HCT116 (cell line): ENCODE measurements around the gene SPHKAP. TPM values are rescaled to one million over a fixed set of nuclear protein-coding genes. Genes with fewer than 3 reads are reported as not detected.

Experiments used
- ATAC-seq: fragments of 200-7000 bp; cut with Tn5 transposase; 2 replicates; pipeline ENCODE4 v1.9.1; 2020; ENCODE audit warnings: mild to moderate bottlenecking, moderate library complexity
- BruUV-seq: library from RNA; stranded (reverse); fragments of 400-500 nt; replicated peaks from 2 replicates; lab custom pipeline; 2021; lab: Mats Ljungman, UMichigan
- CTCF ChIA-PET: fragments of 300-600 bp; sonication (Branson Sonifier 250); formaldehyde crosslinking; loops from one replicate; lab custom pipeline; 2021; ENCODE audit warnings: antibody characterized with exemption; lab: Charles Lee
- POLR2A ChIA-PET: fragments of 300-600, 350-600 bp; sonication (Branson Sonifier 250); formaldehyde crosslinking; loops from one replicate; lab custom pipeline; 2021; ENCODE audit warnings: antibody characterized with exemption; lab: Charles Lee
- RAD21 ChIA-PET, 2 experiments: fragments of 300-600 bp; sonication (Branson Sonifier 250); formaldehyde crosslinking; loops; one replicate each; lab custom pipeline; 2023; ENCODE audit warnings: low total read pairs in 2 of 2; ENCODE audit not compliant: uncharacterized antibody in 2 of 2, unreplicated experiment in 2 of 2, low non-redundant PET in 1 of 2; lab: Charles Lee
- DNase-seq: peaks from one replicate; pipeline ENCODE4 v3.0.0-alpha.2; 2010; ENCODE audit warnings: low read depth, low spot score
- H2AFZ ChIP-seq: fragments of 200-600 bp; shearing (Covaris generic), sonication (generic); 2 replicates; pipeline ENCODE4 v1.6.1; 2017; ENCODE audit warnings: low read depth, mixed run types, mixed read lengths, antibody characterized with exemption, low read length; ENCODE audit not compliant: poor library complexity, severe bottlenecking
- H3K27ac ChIP-seq: 2 replicates; pipeline ENCODE4 v1.5.1; 2012; ENCODE audit warnings: low read depth, low read length
- H3K27me3 ChIP-seq: fragments of 200-600 bp; sonication (generic); 2 replicates; pipeline ENCODE4 v1.6.1; 2016; ENCODE audit warnings: mixed run types, low read length, mixed read lengths; ENCODE audit not compliant: insufficient read depth
- H3K36me3 ChIP-seq, 2 experiments: fragments of 200-500 bp in 1 of 2; fragments of 200-600 bp in 1 of 2; sonication (Bioruptor generic) in 1 of 2; sonication (generic) in 1 of 2; 2 replicates each; pipeline versions ENCODE4 v1.5.1 to v1.6.1; 2014 to 2016; ENCODE audit warnings: low read length in 2 of 2, inconsistent platforms in 1 of 2, mixed read lengths in 1 of 2, mixed run types in 1 of 2; ENCODE audit not compliant: insufficient read depth in 2 of 2, control insufficient read depth in 1 of 2
- H3K4me1 ChIP-seq, 2 experiments: fragments of 200-600 bp in 1 of 2; sonication (generic) in 1 of 2; 2 replicates each; pipeline versions ENCODE4 v1.5.1 to v1.6.1; 2012 to 2017; ENCODE audit warnings: low read length in 2 of 2, inconsistent platforms in 1 of 2, mild to moderate bottlenecking in 1 of 2, mixed read lengths in 1 of 2, mixed run types in 1 of 2, moderate library complexity in 1 of 2; ENCODE audit not compliant: insufficient read depth in 2 of 2, control insufficient read depth in 1 of 2
- H3K4me2 ChIP-seq: fragments of 200-600 bp; sonication (generic); 2 replicates; pipeline ENCODE4 v1.6.1; 2017; ENCODE audit warnings: mixed run types, low read length, mixed read lengths
- H3K4me3 ChIP-seq, 2 experiments: fragments of 200-600 bp in 1 of 2; sonication (generic) in 1 of 2; replicated peaks in 1 of 2; 2 replicates each; pipeline ENCODE4 v1.5.1; 2011 to 2016; ENCODE audit warnings: low read length in 2 of 2, control low read depth in 1 of 2, low read depth in 1 of 2, mild to moderate bottlenecking in 1 of 2, mixed read lengths in 1 of 2, mixed run types in 1 of 2
- H3K79me2 ChIP-seq: fragments of 200-600 bp; sonication (generic); 2 replicates; pipeline ENCODE4 v1.6.1; 2017; ENCODE audit warnings: mild to moderate bottlenecking, mixed run types, low read length, moderate library complexity, mixed read lengths; ENCODE audit not compliant: insufficient read depth
- H3K9ac ChIP-seq: fragments of 200-600 bp; sonication (generic); 2 replicates; pipeline ENCODE4 v1.6.1; 2016; ENCODE audit warnings: low read length, mixed read lengths
- H3K9me2 ChIP-seq: fragments of 200-600 bp; sonication (generic), shearing (Covaris generic); 2 replicates; pipeline ENCODE4 v1.6.1; 2017; ENCODE audit warnings: mixed run types, mild to moderate bottlenecking, moderate library complexity; ENCODE audit not compliant: insufficient read depth
- H3K9me3 ChIP-seq, 2 experiments: fragments of 200-500 bp in 1 of 2; fragments of 200-600 bp in 1 of 2; sonication (Bioruptor generic) in 1 of 2; sonication (generic) in 1 of 2; 2 replicates each; pipeline ENCODE4 v1.6.1; 2014 to 2017; ENCODE audit warnings: low read length in 2 of 2, mixed read lengths in 2 of 2, inconsistent platforms in 1 of 2, low read depth in 1 of 2, mild to moderate bottlenecking in 1 of 2, mixed run types in 1 of 2, moderate library complexity in 1 of 2; ENCODE audit not compliant: control insufficient read depth in 1 of 2, insufficient read depth in 1 of 2
- H4K20me1 ChIP-seq: fragments of 200-600 bp; sonication (generic), shearing (Covaris generic); 2 replicates; pipeline ENCODE4 v1.6.1; 2017; ENCODE audit warnings: mixed run types, mild to moderate bottlenecking, moderate library complexity; ENCODE audit not compliant: insufficient read depth
- ATF3 ChIP-seq: IDR thresholded peaks from 2 replicates; pipeline ENCODE4 v1.6.1; 2012
- CTCF ChIP-seq, 3 experiments: fragments of 200-600 bp in 1 of 3; sonication (generic) in 1 of 3; IDR thresholded peaks in 2 of 3; conservative IDR thresholded peaks in 1 of 3; 2 replicates each; pipeline ENCODE4 v1.5.1; 2012 to 2017; ENCODE audit warnings: low read depth in 2 of 3, low read length in 2 of 3, antibody characterized with exemption in 1 of 3, borderline replicate concordance in 1 of 3, control low read depth in 1 of 3, mild to moderate bottlenecking in 1 of 3, mixed read lengths in 1 of 3, mixed run types in 1 of 3, moderate library complexity in 1 of 3; ENCODE audit not compliant: insufficient read depth in 1 of 3
- EZH2 ChIP-seq: fragments of 200-600 bp; sonication (generic); IDR thresholded peaks from 2 replicates; pipeline ENCODE4 v1.6.1; 2017; ENCODE audit warnings: antibody characterized with exemption, mixed run types
- FOSL1 ChIP-seq: IDR thresholded peaks from 2 replicates; pipeline ENCODE4 v1.6.1; 2012; ENCODE audit warnings: low read depth
- MAX ChIP-seq: IDR thresholded peaks from 2 replicates; pipeline ENCODE4 v1.6.1; 2012
- POLR2A ChIP-seq: IDR thresholded peaks from 2 replicates; pipeline ENCODE4 v1.7.0; 2011; ENCODE audit warnings: borderline replicate concordance; ENCODE audit not compliant: insufficient read depth, insufficient read length; ENCODE audit errors: extremely low read depth
- POLR2AphosphoS5 ChIP-seq: IDR thresholded peaks from 2 replicates; pipeline ENCODE4 v1.6.1; 2011; ENCODE audit warnings: mild to moderate bottlenecking, low read depth, low read length, moderate library complexity
- SP1 ChIP-seq: IDR thresholded peaks from 2 replicates; pipeline ENCODE4 v1.6.1; 2012; ENCODE audit warnings: low read depth
- SRF ChIP-seq: IDR thresholded peaks from 2 replicates; pipeline ENCODE4 v1.6.1; 2012; ENCODE audit warnings: low read depth
- ZBTB33 ChIP-seq: IDR thresholded peaks from 2 replicates; pipeline ENCODE4 v1.6.1; 2011; ENCODE audit warnings: mild to moderate bottlenecking, low read length, moderate library complexity; ENCODE audit not compliant: insufficient replicate concordance; ENCODE audit errors: extremely low read depth
- ZNF274 ChIP-seq: fragments of 200-500 bp; sonication (Bioruptor generic); IDR thresholded peaks from 2 replicates; pipeline ENCODE4 v1.6.1; 2014; ENCODE audit warnings: mild to moderate bottlenecking, low read depth, low read length, inconsistent platforms
- intact Hi-C: fragments of 100-400 bp; cut with micrococcal nuclease; formaldehyde crosslinking; loops from 2 replicates; pipeline ENCODE4 v1.10.0; 2022
- total RNA-seq: library from RNA; stranded (reverse); gene quantifications from one replicate; pipeline ENCODE4 v1.2.1, GENCODE V29; 2021; ENCODE audit not compliant: unreplicated experiment

Gene SPHKAP
- total RNA-seq, 1 experiment from 2014 or later: not detected

- no peak for DNase-seq
- Histone ChIP-seq H4K20me1 (no peaks in the 10 kb centered on the region), H3K36me3 (no peaks in the 10 kb centered on the region), H2AFZ (no peak overlapping the region), H3K4me3 (no peak overlapping the region), H3K9ac (no peak overlapping the region), H3K79me2 (no peaks in the 10 kb centered on the region), H3K9me2 (no peaks in the 10 kb centered on the region), H3K4me1 (no peaks in the 10 kb centered on the region), H3K27ac (no peak overlapping the region), H3K4me2 (no peak overlapping the region), H3K27me3 (no peaks in the 10 kb centered on the region), H3K9me3 (no peaks in the 10 kb centered on the region)
- BruUV-seq: no TSS peak
- ChIA-PET RAD21 (no interaction called here), CTCF (no interaction called here), POLR2A (no interaction called here)
- no peak for ATAC-seq
- intact Hi-C loops: no loop called here
- TF ChIP-seq POLR2A (no peak), ZNF274 (no peak), ZBTB33 (no peak), MAX (no peak), SRF (no peak), FOSL1 (no peak), POLR2AphosphoS5 (no peak), ATF3 (no peak), CTCF (IDR thresholded peaks at IDR 0.05 in 2 of 3, conservative IDR thresholded peaks at IDR 0.05 in 1 of 3; ENCODE audit: borderline replicate concordance in 1 of 3, insufficient read depth in 1 of 3, low read depth in 2 of 3, low read length in 2 of 3) (no peak), EZH2 (no peak), SP1 (no peak)
These were observed 87.0 kb downstream of the SPHKAP start for GRCh38 chr2:228094377-228094921.
